ENCODE data around the gene B4GALNT3.

DNA sequence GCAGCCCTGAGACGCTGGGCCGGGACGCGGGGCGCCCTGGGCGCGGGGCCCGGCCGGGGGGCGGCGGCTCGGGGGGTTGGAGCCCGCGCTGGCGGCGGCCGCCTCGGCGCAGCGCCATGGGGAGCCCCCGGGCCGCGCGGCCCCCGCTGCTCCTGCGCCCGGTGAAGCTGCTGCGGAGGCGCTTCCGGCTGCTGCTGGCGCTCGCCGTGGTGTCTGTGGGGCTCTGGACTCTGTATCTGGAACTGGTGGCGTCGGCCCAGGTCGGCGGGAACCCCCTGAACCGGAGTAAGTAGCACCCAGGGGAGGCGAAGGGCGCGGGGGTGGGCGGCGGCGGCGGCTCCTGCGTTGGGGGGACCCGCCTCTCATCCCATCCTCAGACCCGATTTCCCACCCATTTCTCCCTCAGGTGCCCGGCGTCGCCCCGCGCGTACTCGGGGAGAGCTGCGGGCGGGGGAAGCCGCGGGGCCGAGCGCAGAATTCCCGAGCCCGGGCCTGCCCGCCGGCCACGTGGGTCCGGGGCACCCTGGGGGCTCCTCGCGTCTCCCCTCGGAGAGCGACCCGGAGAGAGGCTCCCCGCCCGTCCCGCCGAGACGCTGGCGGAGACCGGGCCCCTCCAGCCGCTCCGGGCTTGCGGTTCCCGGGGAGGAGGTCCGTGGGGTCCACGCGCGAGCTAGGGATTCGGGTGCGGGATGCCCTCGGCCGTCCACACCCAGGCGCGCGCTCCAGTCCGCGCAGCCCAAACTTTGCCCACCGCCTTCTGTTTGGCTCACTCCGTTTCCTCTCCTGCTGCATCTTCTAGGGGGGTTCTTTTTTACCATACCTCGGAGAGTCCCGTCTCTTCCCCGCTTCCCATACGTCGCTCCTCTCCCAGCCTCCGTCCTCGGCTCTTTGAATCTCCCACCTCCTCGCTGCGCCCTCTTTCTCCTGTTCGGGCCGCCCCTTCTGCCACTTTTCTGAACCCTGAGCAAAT is 807 bp downstream of the B4GALNT3 start:
- TF ChIP-seq ZNF274 (IDR thresholded peaks at IDR 0.05; ENCODE audit: low read depth, low read length) (no peak), YY1 (IDR thresholded peaks at IDR 0.05; ENCODE audit: insufficient read depth, insufficient read length) (no peak)

All from NT2/D1 (cell line).